SU-DHL-6 (cell line): ENCODE results near the gene SLC17A8.

ENCODE experiments used
- CTCF ChIP-seq: fragments of 200-600 bp; sonication (generic); IDR thresholded peaks from one replicate; pipeline ENCODE4 v1.5.1; 2017; ENCODE audit warnings: antibody characterized with exemption, mild to moderate bottlenecking, low read length, moderate library complexity; ENCODE audit not compliant: insufficient read depth, poor library complexity, severe bottlenecking
- EZH2phosphoT487 ChIP-seq: fragments of 200-600 bp; sonication (generic), shearing (Covaris generic); conservative IDR thresholded peaks from 2 replicates; pipeline ENCODE4 v1.6.1; 2018; ENCODE audit warnings: mild to moderate bottlenecking, antibody characterized with exemption, low read length, moderate library complexity, mixed read lengths

GRCh38 chr12:100337299-100337698, 19.6 kb upstream of the SLC17A8 start:
- TF ChIP-seq CTCF: no peak
- no peak for TF ChIP-seq EZH2phosphoT487
